ENCODE results near the gene PPP5C.

Gene PPP5C

GRCh38 chr19:46351241-46352041, 4.6 kb downstream of the PPP5C start:
- TF ChIP-seq CTCF (IDR thresholded peaks at IDR 0.05; ENCODE audit: borderline replicate concordance, control extremely low read depth, extremely low read depth, insufficient read depth, missing control alignments): no peak
- in situ Hi-C loops (cut with MboI; ENCODE audit: low sequenced_read_pairs, unreplicated experiment): no loop called here
- DNase-seq (ENCODE audit: low spot score): peak; percentile 41

GRCh38 chr19:46353730-46354528, 7.0 kb downstream of the PPP5C start:
- no peak for DNase-seq (ENCODE audit: low spot score)
- in situ Hi-C loops (cut with MboI; ENCODE audit: low sequenced_read_pairs, unreplicated experiment): no loop called here
- TF ChIP-seq CTCF (IDR thresholded peaks at IDR 0.05; ENCODE audit: borderline replicate concordance, control extremely low read depth, extremely low read depth, insufficient read depth, missing control alignments): no peak

GRCh38 chr19:46355234-46356148, 8.6 kb downstream of the PPP5C start:
- in situ Hi-C loops (cut with MboI; ENCODE audit: low sequenced_read_pairs, unreplicated experiment): no loop called here
- peak; percentile 62 for DNase-seq (ENCODE audit: low spot score)

GRCh38 chr19:46356149-46357055, 9.5 kb downstream of the PPP5C start:
- no peak for TF ChIP-seq CTCF (IDR thresholded peaks at IDR 0.05; ENCODE audit: borderline replicate concordance, control extremely low read depth, extremely low read depth, insufficient read depth, missing control alignments)
- DNase-seq (ENCODE audit: low spot score): no peak
- in situ Hi-C loops (cut with MboI; ENCODE audit: low sequenced_read_pairs, unreplicated experiment): no loop called here

More at GRCh38 chr19:46355234-46356148, 8.6 kb downstream of the PPP5C start:
- TF ChIP-seq CTCF (IDR thresholded peaks at IDR 0.05; ENCODE audit: borderline replicate concordance, control extremely low read depth, extremely low read depth, insufficient read depth, missing control alignments): no peak

- no peak for TF ChIP-seq CTCF (IDR thresholded peaks at IDR 0.05; ENCODE audit: borderline replicate concordance, control extremely low read depth, extremely low read depth, insufficient read depth, missing control alignments)
- in situ Hi-C loops (cut with MboI; ENCODE audit: low sequenced_read_pairs, unreplicated experiment): no loop called here
- DNase-seq (ENCODE audit: low spot score): no peak
Measured at GRCh38 chr19:46357846-46358583, 11.1 kb downstream of the PPP5C start.
